K562 treated with DMSO at 1 percent for 12 hours (cell line): ENCODE results near the gene PPP1R8. TPM values are rescaled to one million over a fixed set of nuclear protein-coding genes. Genes with fewer than 3 reads are reported as not detected.

Source experiments
- total RNA-seq: library from RNA; unstranded; fragments of 300-600 nt; gene quantifications from 2 replicates; pipeline ENCODE4 v1.2.3, GENCODE V29; 2022; ENCODE audit not compliant: insufficient read depth

The PPP1R8 gene
- 24.1 and 61.2 TPM in 2 replicates for total RNA-seq

GRCh38 chr1:27830621-27831440, at the start of gene PPP1R8:
TSS of gene PPP1R8 (plus strand) at chr1:27830782. CDS start at chr1:27830836, 54 bp downstream.

GRCh38 chr1:27872059-27872801, 41.6 kb downstream of the PPP1R8 start, which contains the start of gene THEMIS2:
TSS of gene THEMIS2 (plus strand) at chr1:27872544. CDS start at chr1:27872572, 28 bp downstream.

Other genes with a start within 250 kb of the PPP1R8 start
- gene AHDC1, start 226.6 kb upstream of the PPP1R8 start, total RNA-seq: 13.4 and 23.6 TPM in 2 replicates
- gene FGR, start 195.6 kb upstream of the PPP1R8 start, total RNA-seq: not detected in 2 replicates
- 39.8 and 41.9 TPM in 2 replicates for gene IFI6, start 158.6 kb upstream of the PPP1R8 start, total RNA-seq
- 4.2 and 6.7 TPM in 2 replicates for gene FAM76A, start 104.8 kb upstream of the PPP1R8 start, total RNA-seq
- 20.4 and 44.0 TPM in 2 replicates for gene STX12, start 57.6 kb upstream of the PPP1R8 start, total RNA-seq
- 11.1 and 14.5 TPM in 2 replicates for gene THEMIS2, start 41.8 kb downstream of the PPP1R8 start, total RNA-seq
- gene RPA2, start 83.8 kb downstream of the PPP1R8 start, total RNA-seq: 95.5 and 121 TPM in 2 replicates
- 0.92 and 1.0 TPM in 2 replicates for gene SMPDL3B, start 104.2 kb downstream of the PPP1R8 start, total RNA-seq
- gene XKR8, start 129.2 kb downstream of the PPP1R8 start, total RNA-seq: 4.2 and 5.4 TPM in 2 replicates